ENCODE measurements around the gene SCN9A. TPM values are rescaled to one million over a fixed set of nuclear protein-coding genes. Genes with fewer than 3 reads are reported as not detected.

The SCN9A gene
- total and polyA plus RNA-seq, 12 donors: 0.30 to 7.9 (median 1.7) TPM

GRCh38 chr2:166375195-166375735 lies 479 bp downstream of the SCN9A start:
- Histone ChIP-seq H3K4me1 (replicated peaks in 1 of 2) (peaks cover 0 to 10% of the 10 kb centered on the region in 2 donors), H3K4me3 (peak overlapping the region in 2 of 4 donors; percentile 4 to 58), H3K36me3 (replicated peaks in 1 of 2) (no peaks in the 10 kb centered on the region), H3K27me3 (peaks cover 6% of the 10 kb centered on the region), H3K27ac (peak overlapping the region in 1 of 5 donors; percentile 31), H3K9me3 (replicated peaks in 1 of 3) (no peaks in the 10 kb centered on the region)
- WGBS, 4 donors: 2 to 4% (median 2%) methylated on average over 10 to 17 of the region's 17 CpGs
- intact Hi-C loops (cut with DNase I): no loop called here
- TF ChIP-seq POLR2A (IDR thresholded peaks at IDR 0.05): no peak
- TF ChIP-seq, protein P1, sequence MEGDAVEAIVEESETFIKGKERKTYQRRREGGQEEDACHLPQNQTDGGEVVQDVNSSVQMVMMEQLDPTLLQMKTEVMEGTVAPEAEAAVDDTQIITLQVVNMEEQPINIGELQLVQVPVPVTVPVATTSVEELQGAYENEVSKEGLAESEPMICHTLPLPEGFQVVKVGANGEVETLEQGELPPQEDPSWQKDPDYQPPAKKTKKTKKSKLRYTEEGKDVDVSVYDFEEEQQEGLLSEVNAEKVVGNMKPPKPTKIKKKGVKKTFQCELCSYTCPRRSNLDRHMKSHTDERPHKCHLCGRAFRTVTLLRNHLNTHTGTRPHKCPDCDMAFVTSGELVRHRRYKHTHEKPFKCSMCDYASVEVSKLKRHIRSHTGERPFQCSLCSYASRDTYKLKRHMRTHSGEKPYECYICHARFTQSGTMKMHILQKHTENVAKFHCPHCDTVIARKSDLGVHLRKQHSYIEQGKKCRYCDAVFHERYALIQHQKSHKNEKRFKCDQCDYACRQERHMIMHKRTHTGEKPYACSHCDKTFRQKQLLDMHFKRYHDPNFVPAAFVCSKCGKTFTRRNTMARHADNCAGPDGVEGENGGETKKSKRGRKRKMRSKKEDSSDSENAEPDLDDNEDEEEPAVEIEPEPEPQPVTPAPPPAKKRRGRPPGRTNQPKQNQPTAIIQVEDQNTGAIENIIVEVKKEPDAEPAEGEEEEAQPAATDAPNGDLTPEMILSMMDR (IDR thresholded peaks at IDR 0.05): no peak
- peak in 1 of 7 donors; percentile 6 for DNase-seq

DNA sequence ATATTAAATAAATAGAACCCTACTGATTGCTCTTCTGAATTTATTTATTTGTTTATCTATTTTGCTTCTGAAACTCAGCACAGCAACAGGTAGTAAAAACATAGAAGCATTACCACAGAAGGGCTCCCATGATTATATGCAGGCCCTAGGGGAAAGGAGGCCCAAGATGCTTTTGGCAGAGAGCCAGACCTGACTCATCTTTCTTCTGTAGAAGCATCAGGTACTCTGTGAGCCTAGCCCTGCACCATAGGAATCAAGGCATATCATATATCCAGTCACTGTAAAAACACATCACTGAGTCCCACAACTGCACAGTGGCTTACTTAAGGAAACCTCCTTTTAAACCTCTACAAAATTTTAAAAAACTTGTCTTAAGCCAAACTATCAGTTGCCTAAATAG lies 1.8 kb downstream of the SCN9A start:
- H3K4me3 ChIP-seq: no peak overlapping the region
- H3K36me3 ChIP-seq (replicated peaks in 1 of 2): no peaks in the 10 kb centered on the region
- peaks cover 6% of the 10 kb centered on the region for H3K27me3 ChIP-seq
- TF ChIP-seq, protein P1 (IDR thresholded peaks at IDR 0.05): no peak
- no peak for TF ChIP-seq POLR2A (IDR thresholded peaks at IDR 0.05)
- intact Hi-C loops (cut with DNase I): no loop called here
- H3K27ac ChIP-seq: no peak overlapping the region
- DNase-seq: peak in 3 of 7 donors; percentile 10 to 57 (median 33)
- no peaks in the 10 kb centered on the region for H3K9me3 ChIP-seq (replicated peaks in 1 of 3)
- peaks cover 0 to 10% of the 10 kb centered on the region in 2 donors for H3K4me1 ChIP-seq (replicated peaks in 1 of 2)

- DNase-seq: no peak
- Histone ChIP-seq H3K4me3 (no peak overlapping the region), H3K27ac (no peak overlapping the region), H3K4me1 (replicated peaks in 1 of 2) (peaks cover 0 to 10% of the 10 kb centered on the region in 2 donors), H3K27me3 (peaks cover 6% of the 10 kb centered on the region), H3K36me3 (replicated peaks in 1 of 2) (no peaks in the 10 kb centered on the region), H3K9me3 (replicated peaks in 1 of 3) (no peaks in the 10 kb centered on the region)
- no peak for TF ChIP-seq POLR2A (IDR thresholded peaks at IDR 0.05)
- TF ChIP-seq, protein P1 (IDR thresholded peaks at IDR 0.05): no peak
- intact Hi-C loops (cut with DNase I): no loop called here
These were observed 2.2 kb downstream of the SCN9A start for GRCh38 chr2:166373539-166373938.

- H3K27ac ChIP-seq: no peak overlapping the region
- 27 to 41% (median 34%) methylated on average over 2 of the region's 2 CpGs for WGBS, 4 donors
- H3K4me1 ChIP-seq (replicated peaks in 1 of 2): peaks cover 0 to 10% of the 10 kb centered on the region in 2 donors
- no peak overlapping the region for H3K4me3 ChIP-seq
- intact Hi-C loops (cut with DNase I): no loop called here
- TF ChIP-seq, protein P1 (IDR thresholded peaks at IDR 0.05): no peak
- TF ChIP-seq POLR2A (IDR thresholded peaks at IDR 0.05): no peak
- no peaks in the 10 kb centered on the region for H3K9me3 ChIP-seq (replicated peaks in 1 of 3)
- no peak for DNase-seq
- no peaks in the 10 kb centered on the region for H3K36me3 ChIP-seq (replicated peaks in 1 of 2)
- H3K27me3 ChIP-seq: peaks cover 6% of the 10 kb centered on the region
These were observed 2.6 kb downstream of the SCN9A start for GRCh38 chr2:166373105-166373504.

Measured in adrenal gland (tissue), 12 donors.